CD8-positive, alpha-beta memory T cell (primary cell): ENCODE data around the gene CLASP1. TPM values are rescaled to one million over a fixed set of nuclear protein-coding genes. Genes with fewer than 3 reads are reported as not detected.

Experiments used
- CTCF ChIA-PET: fragments of 350-600 bp; sonication (Branson Sonifier 250); formaldehyde crosslinking; loops from one replicate; lab custom pipeline; 2021; ENCODE audit warnings: antibody characterized with exemption; lab: Charles Lee
- POLR2A ChIA-PET: fragments of 350-600 bp; sonication (Branson Sonifier 250); formaldehyde crosslinking; loops from one replicate; lab custom pipeline; 2021; ENCODE audit warnings: antibody characterized with exemption; lab: Charles Lee
- DNase-seq, 5 donors: peaks; one replicate each; pipeline versions ENCODE4 v3.0.0 to v3.0.0-alpha.2; 2020 to 2022; ENCODE audit warnings: mixed read lengths in 1 of 5
- H3K27ac ChIP-seq: one replicate; pipeline ENCODE4 v1.7.0; 2013; ENCODE audit warnings: low read depth, mild to moderate bottlenecking, low read length, moderate library complexity
- H3K27me3 ChIP-seq: 2 replicates; pipeline ENCODE4 v1.7.0; 2013; ENCODE audit warnings: low read length, mild to moderate bottlenecking; ENCODE audit not compliant: insufficient read depth, poor library complexity, severe bottlenecking
- H3K36me3 ChIP-seq: 2 replicates; pipeline ENCODE4 v1.7.0; 2013; ENCODE audit warnings: mild to moderate bottlenecking, low read length, moderate library complexity; ENCODE audit not compliant: insufficient read depth
- H3K4me1 ChIP-seq: 2 replicates; pipeline ENCODE4 v1.7.0; 2013; ENCODE audit warnings: mild to moderate bottlenecking, low read length, moderate library complexity; ENCODE audit not compliant: insufficient read depth
- H3K4me3 ChIP-seq: 2 replicates; pipeline ENCODE4 v1.7.0; 2013; ENCODE audit warnings: mild to moderate bottlenecking, low read length
- H3K9me3 ChIP-seq: 2 replicates; pipeline ENCODE4 v1.7.0; 2013; ENCODE audit warnings: mild to moderate bottlenecking, low read length
- H3K27ac Mint-ChIP-seq, 8 donors: one replicate each; pipeline ENCODE4 v1.8.0; 2020 to 2021; ENCODE audit warnings: mixed read lengths in 8 of 8, mild to moderate bottlenecking in 6 of 8, inconsistent platforms in 3 of 8, moderate library complexity in 3 of 8
- H3K27me3 Mint-ChIP-seq, 2 donors: one replicate each; pipeline ENCODE4 v1.8.0; 2020 to 2021; ENCODE audit warnings: mixed read lengths in 2 of 2, mild to moderate bottlenecking in 1 of 2, moderate library complexity in 1 of 2
- H3K36me3 Mint-ChIP-seq, 3 donors: one replicate each; pipeline ENCODE4 v1.8.0; 2020 to 2021; ENCODE audit warnings: mixed read lengths in 3 of 3, inconsistent platforms in 1 of 3, mild to moderate bottlenecking in 1 of 3
- H3K4me1 Mint-ChIP-seq, 3 donors: one replicate each; pipeline ENCODE4 v1.8.0; 2020 to 2021; ENCODE audit warnings: mixed read lengths in 3 of 3, inconsistent platforms in 1 of 3, mild to moderate bottlenecking in 1 of 3
- H3K4me3 Mint-ChIP-seq, 7 donors: one replicate each; pipeline ENCODE4 v1.8.0; 2020 to 2021; ENCODE audit warnings: mixed read lengths in 7 of 7, mild to moderate bottlenecking in 6 of 7, moderate library complexity in 4 of 7, inconsistent platforms in 2 of 7
- H3K9me3 Mint-ChIP-seq, 5 donors: one replicate each; pipeline ENCODE4 v1.8.0; 2020 to 2022; ENCODE audit warnings: mixed read lengths in 5 of 5, mild to moderate bottlenecking in 3 of 5, moderate library complexity in 2 of 5, inconsistent platforms in 1 of 5
- polyA plus RNA-seq: library from polyadenylated mRNA; unstranded; fragments of 300-500 nt; fragmentation: Illumina TruSeq; gene quantifications from one replicate; pipeline ENCODE4 v1.2.3, GENCODE V29; 2021
- total RNA-seq, 2 experiments: library from RNA; stranded (reverse); gene quantifications; one replicate each; pipeline ENCODE4 v1.2.3, GENCODE V29; 2021

CLASP1 gene
- total and polyA plus RNA-seq, 3 experiments from 2014 or later, result 22.2 to 66.0 (median 62.6) TPM

DNA sequence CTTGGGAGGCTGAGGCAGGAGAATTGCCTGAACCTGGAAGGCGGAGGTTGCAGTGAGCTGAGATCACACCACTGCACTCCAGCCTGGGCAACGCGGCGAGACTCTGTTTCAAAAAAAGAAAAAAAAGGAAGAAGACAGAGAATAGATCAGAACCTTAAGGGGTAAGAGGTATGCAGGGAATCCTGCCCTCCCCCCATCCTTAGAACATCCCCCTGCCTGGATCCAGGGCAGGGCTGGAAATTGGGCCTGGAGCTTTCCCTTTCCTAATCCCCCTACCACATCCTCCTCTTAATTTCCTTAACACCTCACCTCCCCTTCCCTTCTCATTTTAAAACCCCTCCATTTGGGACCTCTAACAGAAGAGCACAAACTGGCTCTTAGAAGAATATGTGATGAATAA lies 62.1 kb downstream of the CLASP1 start:
- Mint-ChIP-seq H3K36me3 (peaks cover 0 to 31% (median 18%) of the 10 kb centered on the region in 3 donors), H3K27ac (no peak overlapping the region), H3K9me3 (no peaks in the 10 kb centered on the region), H3K27me3 (no peaks in the 10 kb centered on the region), H3K4me1 (peaks cover 31 to 58% (median 48%) of the 10 kb centered on the region in 3 donors), H3K4me3 (no peak overlapping the region)
- no peaks in the 10 kb centered on the region for H3K36me3 ChIP-seq
- H3K9me3 ChIP-seq, result no peaks in the 10 kb centered on the region
- no peak for DNase-seq
- H3K27me3 ChIP-seq, result no peaks in the 10 kb centered on the region
- H3K4me3 ChIP-seq, result no peak overlapping the region
- CTCF ChIA-PET, result no interaction called here
- POLR2A ChIA-PET, result interaction anchor here (0.9 kb wide), 1 partner anchor 113 kb away, joined by 3 read pairs; no protein-coding TSS in a partner anchor
- H3K4me1 ChIP-seq, result no peaks in the 10 kb centered on the region
- H3K27ac ChIP-seq, result no peak overlapping the region

DNA sequence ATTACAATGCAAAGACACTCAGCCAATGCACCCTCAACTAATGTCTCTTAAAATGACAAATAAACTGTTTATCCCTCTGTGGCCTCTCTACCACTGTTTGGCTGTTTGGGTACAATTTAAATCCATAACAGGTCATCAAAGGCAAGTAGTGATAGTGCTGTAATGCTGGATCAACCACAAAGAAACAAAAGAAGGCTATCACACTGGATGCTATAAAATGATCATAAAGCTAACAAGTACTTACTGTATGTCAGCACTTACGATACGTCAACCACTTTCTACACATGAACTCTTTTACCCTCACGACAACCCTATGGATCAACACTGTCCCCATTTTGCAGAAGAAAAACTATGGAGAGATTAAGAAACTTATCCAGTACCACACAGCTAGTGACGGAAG lies 64.5 kb downstream of the CLASP1 start:
- H3K27me3 Mint-ChIP-seq, result no peaks in the 10 kb centered on the region
- H3K4me3 ChIP-seq, result no peak overlapping the region
- H3K36me3 Mint-ChIP-seq, result peaks cover 0 to 24% (median 11%) of the 10 kb centered on the region in 3 donors
- no peaks in the 10 kb centered on the region for H3K4me1 ChIP-seq
- no peak for DNase-seq
- no peak overlapping the region for H3K4me3 Mint-ChIP-seq
- peak overlapping the region in 1 of 8 donors; percentile 31 for H3K27ac Mint-ChIP-seq
- H3K9me3 Mint-ChIP-seq, result no peaks in the 10 kb centered on the region
- no peaks in the 10 kb centered on the region for H3K27me3 ChIP-seq
- ChIA-PET CTCF (no interaction called here), POLR2A (no interaction called here)
- H3K27ac ChIP-seq, result no peak overlapping the region
- no peaks in the 10 kb centered on the region for H3K9me3 ChIP-seq
- peaks cover 20 to 55% (median 45%) of the 10 kb centered on the region in 3 donors for H3K4me1 Mint-ChIP-seq
- no peaks in the 10 kb centered on the region for H3K36me3 ChIP-seq

DNA sequence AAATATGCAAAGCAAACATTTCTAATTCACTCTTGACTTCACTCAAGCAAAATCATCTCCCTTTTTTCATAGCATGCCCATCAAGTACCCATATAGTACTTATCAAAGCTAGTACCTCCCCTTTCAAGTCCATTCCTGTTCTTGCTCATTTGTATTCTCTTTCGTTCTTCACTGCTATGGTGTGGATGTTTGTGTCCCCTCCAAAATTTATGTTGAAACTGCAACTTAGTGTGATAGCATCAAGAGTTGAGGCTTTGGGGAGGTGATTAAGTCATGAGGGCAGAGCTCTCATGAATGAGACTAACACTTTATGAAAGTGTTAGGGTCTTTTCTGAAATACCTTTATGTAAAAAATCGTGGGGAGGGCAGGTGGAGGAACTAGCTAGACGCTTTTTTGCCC lies 65.7 kb downstream of the CLASP1 start:
- H3K27ac Mint-ChIP-seq, result no peak overlapping the region
- Histone ChIP-seq H3K4me3 (no peak overlapping the region), H3K9me3 (no peaks in the 10 kb centered on the region), H3K27ac (no peak overlapping the region), H3K36me3 (no peaks in the 10 kb centered on the region), H3K4me1 (no peaks in the 10 kb centered on the region), H3K27me3 (no peaks in the 10 kb centered on the region)
- H3K4me3 Mint-ChIP-seq, result no peak overlapping the region
- CTCF ChIA-PET, result no interaction called here
- no peaks in the 10 kb centered on the region for H3K27me3 Mint-ChIP-seq
- H3K9me3 Mint-ChIP-seq, result no peaks in the 10 kb centered on the region
- peaks cover 23 to 56% (median 49%) of the 10 kb centered on the region in 3 donors for H3K4me1 Mint-ChIP-seq
- POLR2A ChIA-PET, result no interaction called here
- DNase-seq, result no peak
- peaks cover 0 to 15% (median 9%) of the 10 kb centered on the region in 3 donors for H3K36me3 Mint-ChIP-seq

DNA sequence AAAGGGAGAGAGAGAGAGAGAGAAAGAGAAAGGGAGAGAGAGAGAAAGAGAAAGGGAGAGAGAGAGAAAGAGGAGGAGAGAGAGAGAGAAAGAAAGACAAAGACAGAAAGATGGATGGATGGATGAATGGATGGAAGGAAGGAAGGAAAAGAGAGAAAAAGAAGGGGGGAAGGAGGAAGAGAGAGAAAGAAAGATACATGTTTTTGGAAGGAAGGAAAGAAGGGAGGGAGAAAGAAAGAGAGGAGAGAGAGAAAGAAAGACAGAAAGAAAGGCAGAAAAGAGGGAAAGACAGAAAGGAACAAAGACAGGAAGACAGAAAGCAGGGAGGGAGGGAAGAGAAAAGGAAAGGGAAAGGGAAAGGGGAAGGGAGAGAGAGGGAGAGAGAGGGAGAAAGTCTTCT lies 67.0 kb downstream of the CLASP1 start:
- H3K36me3 Mint-ChIP-seq, result peaks cover 0 to 9% (median 8%) of the 10 kb centered on the region in 3 donors
- no peaks in the 10 kb centered on the region for H3K27me3 Mint-ChIP-seq
- no peak overlapping the region for H3K4me3 ChIP-seq
- POLR2A ChIA-PET, result no interaction called here
- no peaks in the 10 kb centered on the region for H3K9me3 ChIP-seq
- H3K4me1 Mint-ChIP-seq, result peaks cover 26 to 60% (median 51%) of the 10 kb centered on the region in 3 donors
- H3K27ac ChIP-seq, result no peak overlapping the region
- DNase-seq, result no peak
- CTCF ChIA-PET, result no interaction called here
- H3K9me3 Mint-ChIP-seq, result no peaks in the 10 kb centered on the region
- H3K4me3 Mint-ChIP-seq, result no peak overlapping the region
- H3K36me3 ChIP-seq, result no peaks in the 10 kb centered on the region
- H3K27ac Mint-ChIP-seq, result peak overlapping the region in 2 of 8 donors; percentile 43 to 68
- H3K27me3 ChIP-seq, result no peaks in the 10 kb centered on the region
- H3K4me1 ChIP-seq, result no peaks in the 10 kb centered on the region

DNA sequence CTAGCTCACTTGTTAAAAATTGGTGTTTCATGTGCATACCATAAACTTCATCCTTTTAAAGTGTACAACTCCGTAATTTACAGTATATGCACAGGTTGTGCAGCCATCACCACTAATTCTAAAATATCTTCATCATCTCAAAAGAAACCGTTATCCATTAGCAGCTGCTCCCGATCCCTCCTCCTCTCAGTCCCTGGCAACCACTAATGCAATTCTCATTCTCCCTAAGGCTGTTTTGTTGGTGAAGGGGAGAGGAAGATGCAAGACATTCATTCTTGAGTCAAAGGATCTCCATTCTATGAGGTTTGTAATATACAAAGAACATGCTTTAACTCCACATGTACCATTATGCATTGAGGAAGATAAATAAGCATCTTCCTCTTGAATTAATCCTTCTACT lies 70.0 kb downstream of the CLASP1 start:
- Mint-ChIP-seq H3K9me3 (no peaks in the 10 kb centered on the region), H3K27me3 (no peaks in the 10 kb centered on the region), H3K27ac (peak overlapping the region in 1 of 8 donors; percentile 3), H3K36me3 (peaks cover 0 to 4% (median 0%) of the 10 kb centered on the region in 3 donors), H3K4me1 (peaks cover 33 to 65% (median 64%) of the 10 kb centered on the region in 3 donors), H3K4me3 (no peak overlapping the region)
- POLR2A ChIA-PET, result no interaction called here
- Histone ChIP-seq H3K4me1 (no peaks in the 10 kb centered on the region), H3K27ac (no peak overlapping the region), H3K27me3 (no peaks in the 10 kb centered on the region), H3K9me3 (no peaks in the 10 kb centered on the region), H3K36me3 (no peaks in the 10 kb centered on the region), H3K4me3 (no peak overlapping the region)
- no peak for DNase-seq
- CTCF ChIA-PET, result no interaction called here

DNA sequence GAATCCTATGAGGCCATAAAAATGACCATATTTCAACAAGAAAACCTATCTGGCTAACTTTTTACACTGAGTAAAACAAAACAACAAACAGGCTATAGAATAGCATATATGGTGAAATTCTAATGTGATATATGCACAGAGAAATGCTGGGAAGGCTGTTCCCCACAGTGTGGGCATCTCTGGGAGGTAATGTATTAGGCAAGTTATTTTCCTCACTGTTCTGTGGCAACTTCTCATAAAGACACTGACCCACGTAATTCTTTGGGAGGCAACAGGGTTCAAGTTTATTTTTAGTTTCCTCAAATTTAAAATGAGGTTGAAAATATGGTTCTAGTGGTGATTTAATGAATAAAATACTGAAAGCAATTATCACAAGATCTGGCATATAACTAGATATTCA lies 71.9 kb downstream of the CLASP1 start:
- H3K9me3 Mint-ChIP-seq, result no peaks in the 10 kb centered on the region

DNA sequence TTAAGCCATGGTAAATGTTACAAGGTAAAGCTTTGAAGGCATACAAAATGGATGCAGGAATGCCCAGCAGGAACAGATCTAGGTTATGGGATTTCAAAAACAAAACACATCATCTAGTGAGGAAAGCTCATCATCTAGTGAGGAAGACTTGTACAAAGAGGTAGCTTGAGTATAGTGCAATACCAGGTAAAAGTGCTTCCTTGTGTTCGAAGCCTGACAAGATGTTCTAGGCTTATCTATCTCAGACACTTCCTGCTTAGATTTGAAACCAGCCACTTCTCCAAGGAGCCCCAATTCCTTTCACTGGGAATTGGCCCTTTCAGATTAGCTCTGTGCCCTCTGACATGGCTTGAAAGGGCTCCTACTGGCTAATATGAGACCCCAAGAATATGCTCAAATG lies 73.0 kb downstream of the CLASP1 start:
- Mint-ChIP-seq H3K4me1 (peaks cover 28 to 68% (median 60%) of the 10 kb centered on the region in 3 donors), H3K27ac (peak overlapping the region in 1 of 8 donors; percentile 70), H3K9me3 (no peaks in the 10 kb centered on the region)

More for the DNA sequence above, 71.9 kb downstream of the CLASP1 start:
- no peak overlapping the region for H3K4me3 ChIP-seq
- no peaks in the 10 kb centered on the region for H3K4me1 ChIP-seq
- H3K9me3 ChIP-seq, result no peaks in the 10 kb centered on the region
- no peaks in the 10 kb centered on the region for H3K27me3 Mint-ChIP-seq
- no peaks in the 10 kb centered on the region for H3K27me3 ChIP-seq
- no peaks in the 10 kb centered on the region for H3K36me3 ChIP-seq
- POLR2A ChIA-PET, result no interaction called here
- CTCF ChIA-PET, result no interaction called here
- H3K27ac ChIP-seq, result no peak overlapping the region
- peak overlapping the region in 1 of 7 donors; percentile 12 for H3K4me3 Mint-ChIP-seq
- DNase-seq, result no peak
- peak overlapping the region in 1 of 8 donors; percentile 46 for H3K27ac Mint-ChIP-seq
- H3K36me3 Mint-ChIP-seq, result peaks cover 0 to 12% (median 2%) of the 10 kb centered on the region in 3 donors
- peaks cover 29 to 60% (median 59%) of the 10 kb centered on the region in 3 donors for H3K4me1 Mint-ChIP-seq

DNA sequence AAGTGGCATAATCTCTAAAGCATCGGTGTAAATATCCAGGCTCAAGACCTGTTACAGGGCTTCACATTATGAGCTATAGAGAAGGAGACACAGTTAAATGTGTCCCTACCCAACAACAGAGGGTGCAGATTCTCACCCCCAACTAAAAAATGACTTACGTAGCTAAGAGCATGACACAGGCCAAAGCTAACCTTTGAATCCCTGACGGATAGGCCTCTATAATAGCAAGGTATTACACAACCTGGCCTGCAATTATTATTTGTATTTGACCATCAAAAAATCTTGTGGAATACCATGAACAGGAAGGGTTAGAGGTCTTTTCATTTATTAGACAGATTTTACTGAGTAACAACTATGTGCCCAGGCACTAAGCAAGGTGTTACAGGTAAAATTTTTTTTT lies 73.5 kb downstream of the CLASP1 start:
- H3K27ac ChIP-seq, result no peak overlapping the region
- POLR2A ChIA-PET, result no interaction called here
- no peak for DNase-seq
- Mint-ChIP-seq H3K27me3 (no peaks in the 10 kb centered on the region), H3K9me3 (no peaks in the 10 kb centered on the region), H3K36me3 (peaks cover 7 to 21% (median 7%) of the 10 kb centered on the region in 3 donors), H3K27ac (no peak overlapping the region), H3K4me1 (peaks cover 27 to 65% (median 59%) of the 10 kb centered on the region in 3 donors), H3K4me3 (no peak overlapping the region)
- H3K9me3 ChIP-seq, result no peaks in the 10 kb centered on the region
- H3K27me3 ChIP-seq, result no peaks in the 10 kb centered on the region
- H3K4me1 ChIP-seq, result no peaks in the 10 kb centered on the region
- no peaks in the 10 kb centered on the region for H3K36me3 ChIP-seq
- H3K4me3 ChIP-seq, result no peak overlapping the region
- CTCF ChIA-PET, result no interaction called here

More for the DNA sequence above, 73.0 kb downstream of the CLASP1 start:
- POLR2A ChIA-PET, result no interaction called here
- CTCF ChIA-PET, result no interaction called here
- Mint-ChIP-seq H3K4me3 (no peak overlapping the region), H3K27me3 (no peaks in the 10 kb centered on the region), H3K36me3 (peaks cover 7 to 20% (median 7%) of the 10 kb centered on the region in 3 donors)
- Histone ChIP-seq H3K4me3 (no peak overlapping the region), H3K9me3 (no peaks in the 10 kb centered on the region), H3K27me3 (no peaks in the 10 kb centered on the region), H3K36me3 (no peaks in the 10 kb centered on the region), H3K4me1 (no peaks in the 10 kb centered on the region), H3K27ac (no peak overlapping the region)
- no peak for DNase-seq
